GM19467 (cell line): ENCODE data around the gene KRT71.

Experiments
- ATAC-seq: cut with Tn5 transposase; IDR thresholded peaks from one replicate; pipeline ENCODE4 v1.9.1; 2021; ENCODE audit warnings: mild to moderate bottlenecking, moderate library complexity; ENCODE audit not compliant: unreplicated experiment

The KRT71 gene

DNA sequence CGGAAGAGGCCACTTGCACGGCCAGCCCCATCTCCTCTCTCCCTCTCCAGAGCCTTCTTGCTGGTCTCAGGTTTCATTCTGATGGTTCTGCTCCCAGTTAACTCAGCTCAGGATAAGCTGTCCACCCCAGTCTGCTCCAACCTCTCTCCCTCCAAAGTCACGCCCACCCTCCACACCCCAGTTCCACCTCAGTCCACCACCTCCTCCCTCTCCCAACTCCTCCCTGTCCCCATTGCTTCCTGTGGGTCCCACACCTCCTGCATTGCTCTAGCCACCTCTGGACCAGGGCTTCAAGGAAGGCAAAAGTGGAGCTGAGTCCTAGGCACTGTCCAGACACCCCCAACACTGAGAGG lies 13.1 kb downstream of the KRT71 start:
- no peak for ATAC-seq

DNA sequence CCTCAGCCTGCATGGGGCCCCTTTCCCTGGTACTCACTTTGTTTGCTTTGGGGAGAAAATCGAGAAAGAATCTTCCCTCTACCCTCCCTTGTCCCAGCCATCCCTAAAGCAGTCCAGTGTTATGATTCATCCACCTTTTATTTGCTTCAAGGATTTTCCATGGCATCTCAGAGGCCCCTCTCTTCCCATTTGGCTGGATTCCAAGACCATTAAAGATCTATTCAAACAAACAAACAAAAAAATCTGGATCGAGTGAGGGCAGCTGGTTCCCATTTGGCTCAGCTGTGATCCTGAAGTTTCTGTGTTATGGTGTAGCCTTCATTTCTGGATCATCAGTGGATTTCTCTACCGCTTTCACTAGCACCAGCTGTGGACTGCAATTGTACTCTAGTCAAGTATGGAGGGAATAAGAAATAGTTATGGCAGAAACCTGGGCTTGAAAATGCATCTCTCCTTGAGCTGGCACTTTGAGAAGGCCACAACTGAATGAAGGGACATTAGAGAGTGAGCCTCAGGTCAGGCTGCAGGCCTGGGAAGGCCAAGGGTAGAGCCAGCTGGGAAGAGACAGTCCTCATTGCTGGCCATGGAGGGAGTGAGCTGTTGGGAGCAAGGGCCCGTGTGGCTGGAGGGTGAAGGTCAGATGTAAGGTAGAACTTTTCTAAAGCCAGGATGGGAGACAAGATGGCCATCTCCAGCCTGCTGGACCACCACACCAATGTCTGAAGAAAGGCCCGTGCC lies 13.7 kb downstream of the KRT71 start:
- ATAC-seq = no peak

DNA sequence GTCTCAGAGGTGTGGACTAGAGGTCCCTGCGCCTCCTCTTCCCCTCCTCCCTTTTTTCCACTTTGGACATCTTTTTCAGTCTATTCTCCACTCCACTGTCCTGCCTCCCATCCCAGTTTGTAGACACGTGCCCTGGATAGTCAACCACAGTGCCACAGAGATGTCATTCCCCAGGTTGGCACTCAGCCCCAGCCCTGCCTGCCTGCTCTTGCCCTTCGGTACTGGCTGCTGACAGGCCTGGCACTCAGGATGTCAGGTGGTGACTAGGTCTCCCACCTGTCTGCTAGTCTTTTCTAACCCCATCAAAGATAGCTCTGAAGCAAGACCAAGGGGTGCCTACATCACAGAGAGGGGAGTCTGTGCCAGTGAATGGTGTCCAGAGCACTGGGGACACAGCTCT lies 15.8 kb downstream of the KRT71 start:
- ATAC-seq = no peak

DNA sequence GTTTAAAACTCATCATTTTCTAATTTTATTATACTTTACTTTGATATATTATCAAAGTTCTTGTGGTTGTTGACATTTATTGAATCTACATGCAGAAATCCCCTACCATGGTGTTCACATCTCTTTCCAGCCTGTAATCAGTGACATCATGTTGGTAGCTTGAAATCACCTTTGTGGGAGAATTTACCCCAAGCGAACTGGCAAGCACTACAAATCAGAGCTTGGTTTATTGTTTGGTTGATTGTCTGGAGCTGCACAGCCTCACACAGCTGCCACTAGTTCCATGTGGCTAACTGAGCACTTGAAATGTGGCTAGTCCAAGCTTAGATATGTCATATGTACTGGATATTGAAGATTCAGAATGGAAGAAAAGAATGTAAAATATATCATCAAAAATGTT lies 17.4 kb downstream of the KRT71 start:
- ATAC-seq = no peak

DNA sequence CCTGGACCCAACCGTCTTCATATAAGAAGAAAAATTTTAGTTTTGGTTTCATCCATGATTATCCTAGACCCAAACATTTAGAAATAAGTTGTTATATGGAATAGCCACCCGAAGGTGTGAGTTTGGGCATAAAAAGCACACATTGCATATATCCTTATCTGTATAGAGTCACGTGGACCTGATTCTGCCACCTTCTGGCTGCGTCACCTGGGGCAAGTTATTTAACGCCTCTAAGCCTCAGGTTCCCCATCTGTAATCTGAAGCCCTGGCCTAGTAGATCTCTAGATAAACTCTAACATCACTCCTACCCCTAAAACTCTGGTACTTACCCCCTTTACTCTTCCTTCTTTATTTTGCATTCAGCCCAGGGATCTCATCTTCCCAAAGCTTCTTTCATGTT lies 18.5 kb downstream of the KRT71 start:
- no peak for ATAC-seq

DNA sequence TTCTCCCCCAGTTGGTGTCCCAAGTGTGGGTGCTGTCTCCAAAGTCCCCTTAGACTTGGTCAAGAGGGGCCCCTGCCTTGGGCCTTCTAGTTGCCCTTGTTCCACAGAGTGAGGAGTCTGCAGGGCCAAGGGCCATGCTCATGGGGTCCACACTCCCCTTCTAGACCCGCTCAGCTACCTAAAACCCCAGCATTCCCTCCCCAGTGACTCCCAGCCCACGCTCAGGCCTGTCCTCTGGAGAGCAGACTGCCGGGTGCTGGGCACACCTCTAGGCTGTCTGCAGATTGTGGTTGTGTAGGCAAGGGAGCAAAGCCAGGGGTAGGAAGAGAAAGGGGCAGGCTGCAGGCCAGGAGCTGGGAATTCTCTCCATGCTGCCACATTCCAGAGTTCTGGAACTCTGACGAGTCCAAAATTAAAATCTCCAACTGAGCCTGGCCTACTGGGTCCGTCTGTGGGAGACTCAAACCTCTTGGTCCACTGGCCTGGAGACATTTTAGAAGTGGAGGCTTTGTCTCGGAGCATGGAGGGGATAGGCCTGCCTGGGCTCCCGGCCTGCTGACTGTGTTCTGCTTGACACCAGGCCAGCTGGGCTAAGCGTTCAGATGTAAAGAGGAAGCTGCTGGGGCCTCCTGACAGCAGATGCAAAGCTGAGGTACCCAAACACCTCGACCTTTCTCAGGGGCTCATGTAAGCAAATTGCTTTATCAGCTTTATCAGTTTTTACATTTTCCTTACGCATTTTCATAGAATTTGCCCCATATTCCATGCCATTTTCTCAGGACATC lies 19.1 kb downstream of the KRT71 start:
- no peak for ATAC-seq

DNA sequence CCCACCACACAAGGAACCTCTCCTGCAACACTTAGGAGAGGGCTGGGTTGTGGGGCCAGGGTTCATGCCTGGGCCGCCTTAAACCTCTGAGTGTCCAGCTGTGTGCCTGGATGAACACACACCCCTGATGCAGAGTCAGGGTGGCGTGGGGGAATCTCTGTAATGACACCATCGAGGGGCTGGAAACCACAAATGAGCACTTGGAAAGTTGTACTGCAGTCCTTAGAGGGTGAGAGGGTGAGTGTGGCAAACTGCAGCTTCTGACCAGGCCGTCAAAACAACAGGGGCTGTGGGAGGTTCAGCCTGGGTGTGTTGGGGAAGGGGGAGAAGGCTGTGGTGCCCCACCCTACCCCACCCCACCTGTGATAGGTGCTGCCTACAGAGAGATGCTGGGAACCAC lies 20.3 kb downstream of the KRT71 start:
- no peak for ATAC-seq

DNA sequence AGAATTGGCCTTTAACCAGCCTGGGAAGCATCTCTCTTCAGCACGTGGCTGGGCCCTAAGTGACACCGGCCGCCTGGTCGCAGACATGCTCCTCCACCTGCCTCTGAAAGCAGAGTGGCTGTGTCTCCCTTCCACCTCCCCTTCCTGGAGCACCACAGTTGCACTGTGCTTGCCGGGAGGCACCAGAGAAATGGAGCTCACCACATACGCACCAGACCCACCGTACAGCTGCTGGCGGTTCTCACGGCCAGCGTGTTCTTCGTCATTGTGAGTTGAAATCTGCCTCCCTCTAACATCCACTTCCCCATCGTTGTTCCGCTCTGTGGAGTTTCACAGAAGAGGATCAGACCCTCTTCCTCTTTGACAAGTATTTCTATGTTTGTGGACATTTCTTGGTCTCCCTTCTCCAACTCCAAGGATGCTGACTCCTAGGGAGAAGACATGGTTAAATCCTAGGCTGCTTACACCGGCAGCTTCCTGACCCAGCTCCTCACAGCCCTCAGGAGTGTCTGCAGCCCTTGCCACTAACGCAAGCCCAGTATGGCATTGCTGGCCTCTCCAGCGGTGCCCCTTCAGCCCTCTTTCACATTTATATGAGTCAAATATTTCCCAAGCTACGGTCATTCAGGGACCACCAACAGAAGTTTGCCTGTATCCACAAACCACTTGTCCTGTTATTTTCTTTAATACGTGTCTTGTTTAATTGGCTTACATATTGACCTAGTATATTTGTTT lies 21.2 kb downstream of the KRT71 start:
- no peak for ATAC-seq

DNA sequence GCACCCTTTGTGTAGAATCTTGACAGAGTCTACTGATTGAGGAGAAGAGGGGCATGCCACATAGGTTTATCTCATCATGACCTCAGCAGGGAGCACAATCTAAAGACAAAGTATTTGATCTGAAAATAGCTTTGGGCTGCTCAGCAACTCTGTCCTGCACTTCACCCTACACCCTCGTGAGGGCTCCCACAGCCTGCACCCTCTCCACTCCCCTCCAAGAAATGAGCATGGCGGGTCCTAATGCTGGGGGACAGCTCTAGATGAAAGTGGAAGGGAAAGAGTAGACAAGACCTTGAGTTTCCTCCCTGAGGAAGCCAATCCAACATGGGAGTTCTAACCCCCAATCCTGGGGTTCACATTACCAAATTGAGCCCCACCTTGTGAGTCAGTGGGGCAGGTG lies 22.0 kb downstream of the KRT71 start:
- no peak for ATAC-seq

DNA sequence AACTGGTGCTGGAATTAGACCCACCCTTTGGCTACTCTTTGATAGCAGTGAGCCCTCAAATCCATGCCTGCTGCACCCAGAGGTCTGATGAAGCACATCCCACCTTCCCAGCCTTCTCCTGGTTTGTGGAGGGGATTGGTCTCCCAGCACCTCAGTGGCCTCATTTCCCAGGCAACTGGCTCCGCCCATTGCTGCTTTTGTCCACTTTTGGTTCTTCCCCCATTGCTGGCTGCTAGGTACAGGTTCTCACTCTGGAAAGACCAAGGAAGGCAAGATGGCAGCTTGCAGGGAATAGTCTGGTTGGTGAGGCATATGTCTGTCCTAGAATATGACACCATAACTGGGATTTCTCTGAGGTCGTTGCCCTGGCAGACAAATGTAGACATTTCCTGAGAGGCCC lies 22.6 kb downstream of the KRT71 start:
- ATAC-seq = no peak

DNA sequence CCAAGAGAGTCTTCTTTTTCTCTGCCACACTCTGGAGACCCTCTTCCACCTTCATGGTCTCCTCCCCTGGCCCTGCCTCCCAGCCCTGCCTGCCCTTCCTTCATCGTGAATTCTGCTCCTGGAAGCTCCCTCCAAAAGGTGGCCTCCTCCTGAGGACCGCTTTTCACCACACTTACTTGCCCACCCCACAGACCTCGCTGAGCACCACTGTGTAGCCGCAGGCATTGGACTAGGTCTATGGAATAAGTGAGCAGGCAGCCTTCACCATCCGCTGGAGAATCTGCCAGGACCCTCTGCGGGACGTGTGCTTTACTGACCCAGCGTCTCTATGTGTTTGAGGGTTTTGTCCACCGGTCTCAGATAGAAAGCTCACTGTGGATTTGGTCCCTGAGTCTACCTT lies 23.1 kb downstream of the KRT71 start:
- ATAC-seq = no peak

DNA sequence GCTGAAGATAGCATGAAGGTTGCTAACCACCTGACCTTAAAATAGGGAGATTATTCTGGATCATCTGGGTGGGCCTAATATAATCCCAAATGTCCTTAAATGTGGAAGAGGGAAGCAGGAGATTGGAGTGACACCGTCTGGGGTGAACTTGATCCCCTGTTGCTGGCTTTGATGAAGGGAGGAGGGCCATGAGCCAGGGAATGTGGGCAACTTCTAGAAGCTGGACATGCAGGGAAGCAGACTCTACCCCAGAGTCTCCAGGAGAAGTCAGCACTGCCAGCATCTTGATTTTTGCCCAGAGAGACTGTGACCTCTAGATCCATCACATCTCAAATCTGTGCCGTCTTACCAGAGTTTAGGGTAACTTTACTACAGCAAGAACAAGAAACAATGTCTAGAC lies 23.5 kb downstream of the KRT71 start:
- ATAC-seq = no peak

DNA sequence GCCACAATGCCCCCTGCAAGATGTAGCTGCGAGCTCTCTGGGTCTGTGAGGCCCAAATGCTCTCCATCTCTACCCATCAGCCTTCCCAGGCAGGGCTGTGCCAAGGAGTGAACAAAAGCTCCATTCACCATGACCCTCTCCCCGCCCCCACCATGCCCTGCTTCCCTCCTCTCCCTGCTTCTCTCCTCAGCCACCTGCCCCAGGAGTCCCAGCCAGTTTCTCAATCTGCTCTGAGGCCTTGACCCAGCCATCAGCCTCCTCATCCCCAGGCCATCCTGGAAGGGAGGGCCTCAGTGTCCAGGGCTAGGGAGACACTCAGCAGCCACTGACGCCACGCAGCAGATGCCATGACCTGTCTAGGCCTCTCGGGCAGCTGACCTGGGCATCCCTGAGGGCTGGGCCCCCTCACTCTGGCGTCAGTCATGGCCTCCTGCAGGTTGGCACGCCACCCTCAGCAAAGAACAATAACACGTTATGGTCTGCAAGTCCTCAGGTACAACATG lies 24.3 kb downstream of the KRT71 start:
- no peak for ATAC-seq

DNA sequence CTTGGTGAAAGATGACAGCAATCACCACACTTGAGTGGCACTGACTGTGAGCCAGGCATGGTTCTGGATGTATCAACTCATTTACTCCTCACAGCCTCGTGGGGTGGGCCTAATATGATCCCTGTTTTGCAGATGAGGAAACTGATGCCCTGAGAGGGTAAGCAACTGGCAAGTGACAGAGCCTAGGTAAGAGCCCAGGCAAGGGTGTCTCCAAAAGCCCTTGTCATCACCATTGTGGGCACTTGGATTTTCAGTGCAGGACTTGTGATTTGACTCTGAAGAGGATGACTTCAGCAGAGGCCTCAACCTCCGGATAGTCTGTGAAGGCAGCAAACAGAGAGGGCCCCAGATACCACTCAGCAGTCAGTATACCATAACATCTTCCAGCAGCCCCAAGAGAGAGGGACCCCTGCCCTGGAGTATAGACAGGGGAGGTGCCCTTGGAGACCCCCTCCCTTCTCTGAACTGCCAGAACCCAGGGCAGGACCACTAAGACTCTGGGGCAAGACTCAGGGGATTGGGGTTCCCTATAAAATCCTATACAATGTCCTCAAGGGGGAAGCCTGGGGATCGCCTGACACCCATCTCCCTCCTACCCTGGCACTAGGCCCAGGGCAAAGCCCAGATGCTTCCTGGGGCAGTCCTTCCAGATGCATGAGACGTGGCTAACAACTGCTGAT lies 25.7 kb downstream of the KRT71 start:
- ATAC-seq = no peak

DNA sequence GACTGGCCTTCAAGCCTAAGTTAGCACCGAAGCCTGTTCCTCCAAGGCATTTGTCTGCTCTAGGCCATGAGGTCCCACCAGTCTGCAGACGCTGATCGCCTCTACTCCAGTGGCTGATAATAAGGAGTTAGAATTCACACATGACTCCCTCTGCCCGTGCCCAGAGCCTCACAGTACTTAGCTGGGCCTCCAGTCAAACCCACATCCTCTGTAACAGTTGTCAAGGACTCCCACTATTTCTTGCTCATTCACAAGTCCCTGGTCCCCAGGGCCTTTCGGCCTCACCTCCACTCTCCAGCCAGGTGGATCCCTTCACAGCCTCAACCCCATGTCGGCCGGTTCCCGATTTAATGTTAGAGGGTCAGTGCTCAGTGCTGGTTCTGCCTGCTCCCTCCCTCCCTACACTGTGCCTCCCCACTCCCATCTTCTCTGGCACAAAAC lies 26.4 kb downstream of the KRT71 start:
- no peak for ATAC-seq

DNA sequence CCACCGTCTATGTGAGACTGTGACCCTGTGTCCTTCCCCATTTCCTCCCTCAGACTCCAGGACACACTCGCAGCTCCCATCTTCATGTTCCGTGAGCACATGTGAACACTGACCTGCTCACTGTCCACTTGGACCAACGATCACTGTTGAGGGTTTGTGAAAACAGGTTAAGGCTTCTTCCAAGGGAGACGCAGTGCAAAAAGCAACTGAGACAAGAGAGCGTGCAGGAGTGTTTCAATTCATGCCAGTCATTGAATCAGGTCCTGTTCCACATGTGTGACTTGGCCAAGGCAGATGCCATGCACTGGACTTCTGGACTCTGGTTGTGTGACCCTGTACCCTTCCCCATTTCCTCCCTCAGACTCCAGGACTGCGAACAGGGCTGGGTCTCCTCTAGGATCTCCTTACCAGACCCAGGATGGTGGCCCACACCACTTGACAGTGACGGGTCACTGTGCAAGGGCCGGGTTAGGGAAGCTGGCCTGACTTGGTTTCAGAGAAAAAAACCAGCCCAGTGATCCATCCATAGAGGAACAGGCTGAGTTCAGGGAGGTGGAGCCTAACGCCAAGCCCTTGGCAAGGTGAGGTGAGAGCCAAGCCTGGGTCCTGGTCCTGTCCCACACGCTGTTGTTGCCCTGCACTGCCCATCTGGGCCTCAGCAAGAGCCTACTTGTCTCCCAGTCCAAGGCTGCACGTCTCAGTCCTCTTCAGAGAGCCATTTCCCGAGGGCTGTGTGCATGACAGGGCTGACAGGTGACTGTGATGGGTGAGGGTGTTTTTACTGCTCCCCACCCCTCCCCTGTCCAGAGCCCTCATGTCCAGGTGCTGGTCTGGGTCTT lies 27.1 kb downstream of the KRT71 start:
- ATAC-seq = no peak

DNA sequence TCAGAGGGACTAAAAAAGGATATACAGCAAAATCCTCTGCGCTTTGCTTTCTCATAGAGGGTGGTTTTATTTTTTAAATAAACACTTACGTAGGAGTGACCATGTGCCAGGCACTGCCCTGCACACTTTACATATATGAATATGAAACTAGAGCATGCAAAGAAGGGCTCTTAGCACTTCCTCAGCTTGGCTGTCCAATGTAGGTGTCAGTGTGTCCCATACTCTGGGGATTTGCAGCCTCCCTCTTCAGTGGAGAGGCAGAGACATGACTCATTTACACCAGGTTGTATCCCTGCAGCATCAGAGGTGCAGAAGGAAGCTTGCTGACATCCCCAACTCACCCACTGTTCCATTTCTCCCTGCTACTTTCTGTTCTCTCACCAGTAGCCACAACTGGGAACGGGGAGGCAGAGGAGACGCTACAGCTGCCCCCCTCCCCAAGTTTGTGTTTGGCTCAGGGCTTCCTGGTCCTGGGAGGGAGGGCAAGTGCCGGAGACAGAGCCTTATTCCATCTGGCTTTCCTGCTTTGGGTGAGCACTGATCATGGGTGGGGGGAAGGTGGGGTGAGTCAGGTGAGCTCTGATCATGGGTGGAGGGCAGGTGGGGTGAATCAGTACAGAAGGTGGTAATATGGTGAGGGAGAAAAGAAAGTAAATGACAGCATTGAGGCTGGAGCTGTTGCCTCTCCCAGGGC lies 27.9 kb downstream of the KRT71 start:
- ATAC-seq = no peak

DNA sequence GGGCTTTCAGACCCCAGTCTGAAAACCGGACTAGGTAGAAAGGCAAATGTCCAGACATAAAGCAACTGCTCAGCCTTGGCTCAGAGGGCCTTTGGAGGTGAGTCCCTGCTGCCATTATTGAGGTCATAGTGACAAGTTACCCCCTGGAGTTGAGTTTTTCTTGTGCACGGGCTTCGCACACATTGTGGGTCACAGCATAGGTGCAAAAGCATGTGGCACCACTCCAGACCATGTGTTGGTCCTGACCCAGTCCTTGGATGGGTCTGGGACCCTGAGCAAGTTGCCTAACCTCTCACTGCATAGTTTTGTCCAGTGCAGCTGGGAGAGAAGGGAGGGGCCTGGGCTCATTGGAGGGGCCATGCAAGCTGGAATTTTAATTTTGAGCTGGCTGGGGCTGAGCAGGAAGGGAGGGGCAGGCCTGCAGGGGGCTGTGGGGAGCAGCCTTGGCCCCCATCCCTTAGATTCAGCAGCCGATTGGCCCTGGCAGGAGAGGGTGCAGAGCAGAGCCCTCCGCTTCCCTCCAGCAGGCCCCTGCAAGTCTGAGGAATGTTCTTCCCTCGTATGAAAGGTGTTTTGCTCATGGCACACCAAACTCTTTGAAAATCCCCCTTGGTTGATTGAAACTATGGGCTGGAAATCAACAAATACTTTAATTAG lies 28.6 kb downstream of the KRT71 start:
- no peak for ATAC-seq

DNA sequence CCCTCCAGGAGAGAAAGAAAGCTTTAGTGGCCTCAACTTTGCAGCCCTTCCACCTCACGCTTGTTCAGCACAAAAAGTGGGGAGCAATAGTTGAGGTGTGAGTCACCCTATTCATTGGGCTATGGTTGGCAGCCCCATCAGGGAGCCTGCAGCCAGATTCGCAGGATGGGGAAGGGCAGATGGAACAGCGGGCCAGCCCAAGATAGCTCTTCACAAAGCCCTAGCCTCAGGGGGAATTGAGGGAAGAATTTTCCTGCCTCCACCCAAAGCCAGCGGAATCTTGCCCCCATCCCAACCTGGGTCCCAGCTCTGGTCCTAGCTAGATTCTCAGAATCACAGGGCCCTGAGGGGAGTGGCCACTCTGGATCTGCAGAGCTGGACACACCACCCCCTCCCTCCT lies 29.1 kb downstream of the KRT71 start:
- no peak for ATAC-seq
